HepG2 (cell line): ENCODE measurements around the gene EVL. TPM values are rescaled to one million over a fixed set of nuclear protein-coding genes. Genes with fewer than 3 reads are reported as not detected.

Experiments used
- ATM ChIP-seq: fragments of 450-650 bp; IDR thresholded peaks from 2 replicates; pipeline ENCODE4 v1.7.1; 2017; ENCODE audit warnings: mild to moderate bottlenecking, borderline replicate concordance
- BHLHE40 ChIP-seq: IDR thresholded peaks from 2 replicates; pipeline ENCODE4 v1.6.1; 2011; ENCODE audit warnings: low read length, improper control_type of control experiment
- RORA ChIP-seq: sonication (generic); formaldehyde crosslinking; IDR thresholded peaks from 2 replicates; pipeline ENCODE4 v1.5.0; 2020; ENCODE audit warnings: mild to moderate bottlenecking, missing genetic modification reagents, moderate library complexity
- SNAPC4 ChIP-seq: sonication (generic); formaldehyde crosslinking; IDR thresholded peaks from 2 replicates; pipeline ENCODE4 v1.4.0; 2020; ENCODE audit warnings: mild to moderate bottlenecking, missing genetic modification reagents
- ZNF142 ChIP-seq: sonication (generic); formaldehyde crosslinking; IDR thresholded peaks from 2 replicates; pipeline ENCODE4 v1.4.0; 2020; ENCODE audit warnings: missing genetic modification reagents
- ZNF280D ChIP-seq: sonication (generic); formaldehyde crosslinking; IDR thresholded peaks from 2 replicates; pipeline ENCODE4 v1.5.1; 2020; ENCODE audit warnings: mild to moderate bottlenecking, missing genetic modification reagents
- polyA plus RNA-seq, 8 experiments: library from polyadenylated mRNA; depleted of rRNA in 3 of 8; stranded (reverse) in 7 of 8; unstranded in 1 of 8; fragments of >200 nt; fragmentation: Illumina TruSeq in 4 of 8; extraction: Trizol in 4 of 8; gene quantifications; 2 replicates each; pipeline versions ENCODE4 v1.2.1 to v1.2.3, GENCODE V29; 2011 to 2016; ENCODE audit warnings: low read depth in 4 of 8, missing spikeins in 1 of 8, mixed read lengths in 1 of 8; ENCODE audit not compliant: insufficient read depth in 1 of 8
- total RNA-seq, 5 experiments: library from RNA; depleted of rRNA; stranded (reverse); fragments of >200 nt; fragmentation: Illumina TruSeq; extraction: Trizol; gene quantifications; 2 replicates each; pipeline ENCODE4 v1.2.3, GENCODE V29; 2016; ENCODE audit warnings: low read depth in 1 of 5
- TF ChIP-seq, protein P1 (sequence below), 2 experiments: sonication (generic) in 1 of 2; formaldehyde crosslinking in 1 of 2; IDR thresholded peaks; 2 replicates each; pipeline versions ENCODE4 v1.4.0 to v1.6.1; 2016 to 2020; ENCODE audit warnings: borderline replicate concordance in 1 of 2, low read depth in 1 of 2, mild to moderate bottlenecking in 1 of 2, missing genetic modification reagents in 1 of 2

EVL gene
- total and polyA plus RNA-seq, 2 of the 13 experiments (the other 11 are each of a cell fraction or from before 2014, with no cell fraction given): 15.1 to 31.2 TPM

DNA sequence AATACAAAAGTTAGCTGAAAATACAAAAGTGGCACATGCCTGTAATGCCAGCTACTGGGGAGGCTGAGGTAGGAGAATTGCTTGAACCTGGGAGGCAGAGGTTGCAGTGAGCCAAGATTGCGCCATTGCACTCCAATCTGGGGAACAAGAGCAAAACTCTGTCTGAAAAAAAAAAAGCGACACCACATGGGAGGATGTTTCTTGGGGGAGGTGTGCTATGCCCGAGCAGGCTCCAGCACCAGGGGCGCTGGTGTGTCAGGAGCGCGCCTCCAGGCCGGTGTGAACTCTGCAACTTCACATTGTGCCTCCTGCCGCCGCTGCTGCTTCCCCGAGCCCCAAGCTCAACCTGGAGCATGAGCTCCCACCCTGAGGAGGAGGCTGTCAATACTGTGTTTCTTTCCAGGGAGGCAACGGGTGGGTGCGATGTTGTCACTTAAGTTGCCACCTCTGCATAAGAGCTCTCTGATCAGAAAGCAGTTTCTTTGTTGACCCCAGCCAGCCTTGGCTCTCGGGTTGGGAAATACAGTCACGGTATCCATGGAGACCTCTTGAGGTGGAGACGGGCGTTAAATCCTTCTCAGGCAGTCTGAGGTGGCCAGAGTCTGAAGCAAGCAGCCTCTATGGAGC lies 75.3 kb downstream of the EVL start (continued):
- TF ChIP-seq ZNF142 (CRISPR knock-in tag) (no peak), SNAPC4 (no peak), BHLHE40 (no peak), RORA (no peak), ATM (no peak), ZNF280D (CRISPR knock-in tag) (peak; percentile 63; the same call in 1 of the 2 replicates)
- TF ChIP-seq, protein P1, sequence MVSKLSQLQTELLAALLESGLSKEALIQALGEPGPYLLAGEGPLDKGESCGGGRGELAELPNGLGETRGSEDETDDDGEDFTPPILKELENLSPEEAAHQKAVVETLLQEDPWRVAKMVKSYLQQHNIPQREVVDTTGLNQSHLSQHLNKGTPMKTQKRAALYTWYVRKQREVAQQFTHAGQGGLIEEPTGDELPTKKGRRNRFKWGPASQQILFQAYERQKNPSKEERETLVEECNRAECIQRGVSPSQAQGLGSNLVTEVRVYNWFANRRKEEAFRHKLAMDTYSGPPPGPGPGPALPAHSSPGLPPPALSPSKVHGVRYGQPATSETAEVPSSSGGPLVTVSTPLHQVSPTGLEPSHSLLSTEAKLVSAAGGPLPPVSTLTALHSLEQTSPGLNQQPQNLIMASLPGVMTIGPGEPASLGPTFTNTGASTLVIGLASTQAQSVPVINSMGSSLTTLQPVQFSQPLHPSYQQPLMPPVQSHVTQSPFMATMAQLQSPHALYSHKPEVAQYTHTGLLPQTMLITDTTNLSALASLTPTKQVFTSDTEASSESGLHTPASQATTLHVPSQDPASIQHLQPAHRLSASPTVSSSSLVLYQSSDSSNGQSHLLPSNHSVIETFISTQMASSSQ (IDR thresholded peaks at IDR 0.05; ENCODE audit: low read depth): no peak
- TF ChIP-seq, protein P1 (CRISPR knock-in tag; IDR thresholded peaks at IDR 0.05; ENCODE audit: borderline replicate concordance): peak; percentile 62; the same call in 1 of the 2 replicates
